GM19099 (cell line): ENCODE measurements around the gene SELENOO.

ENCODE experiments used
- POLR2A ChIP-seq: IDR thresholded peaks from 3 replicates; pipeline ENCODE4 v1.6.1; 2011; ENCODE audit warnings: low read depth; ENCODE audit not compliant: insufficient read length; ENCODE audit errors: extremely low read depth

SELENOO gene

DNA sequence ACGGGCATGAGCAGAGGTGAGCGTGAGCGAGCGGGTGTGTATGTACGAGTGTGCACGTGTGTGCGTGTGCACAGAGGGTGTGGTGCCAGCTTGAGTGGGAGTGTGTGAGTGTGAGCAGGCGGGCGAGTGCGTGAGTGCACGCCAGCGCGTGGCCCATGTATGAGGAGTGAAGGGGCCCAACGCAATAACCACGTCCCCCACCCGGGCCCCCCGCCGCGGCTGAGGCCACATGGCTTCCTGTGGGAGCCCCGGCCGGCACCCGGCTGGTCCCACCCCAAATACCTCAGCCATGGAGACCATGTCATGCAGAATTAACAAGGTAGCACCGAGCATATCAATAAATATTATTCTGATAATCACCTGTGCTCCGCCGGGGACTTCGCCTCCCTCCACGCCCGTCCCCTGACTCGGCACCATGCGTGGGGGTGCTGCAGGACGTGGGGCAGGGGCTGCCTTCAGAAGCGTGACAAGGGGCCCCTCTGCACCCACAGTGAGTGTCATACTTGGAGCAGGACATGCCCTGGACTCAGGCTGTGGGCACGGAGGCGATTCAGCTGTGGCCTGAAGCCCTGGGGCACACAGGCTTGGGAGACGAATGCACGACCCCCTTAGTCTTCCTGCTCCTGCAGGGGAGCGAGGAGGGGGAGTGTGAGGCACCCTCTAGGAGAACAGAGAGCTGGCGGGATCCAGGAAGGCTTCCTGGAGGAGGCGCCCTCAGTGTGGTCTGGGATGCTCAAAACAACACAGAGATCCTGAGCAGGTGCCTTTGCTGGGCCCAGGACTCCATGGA lies 20.7 kb upstream of the SELENOO start:
- no peak for TF ChIP-seq POLR2A

DNA sequence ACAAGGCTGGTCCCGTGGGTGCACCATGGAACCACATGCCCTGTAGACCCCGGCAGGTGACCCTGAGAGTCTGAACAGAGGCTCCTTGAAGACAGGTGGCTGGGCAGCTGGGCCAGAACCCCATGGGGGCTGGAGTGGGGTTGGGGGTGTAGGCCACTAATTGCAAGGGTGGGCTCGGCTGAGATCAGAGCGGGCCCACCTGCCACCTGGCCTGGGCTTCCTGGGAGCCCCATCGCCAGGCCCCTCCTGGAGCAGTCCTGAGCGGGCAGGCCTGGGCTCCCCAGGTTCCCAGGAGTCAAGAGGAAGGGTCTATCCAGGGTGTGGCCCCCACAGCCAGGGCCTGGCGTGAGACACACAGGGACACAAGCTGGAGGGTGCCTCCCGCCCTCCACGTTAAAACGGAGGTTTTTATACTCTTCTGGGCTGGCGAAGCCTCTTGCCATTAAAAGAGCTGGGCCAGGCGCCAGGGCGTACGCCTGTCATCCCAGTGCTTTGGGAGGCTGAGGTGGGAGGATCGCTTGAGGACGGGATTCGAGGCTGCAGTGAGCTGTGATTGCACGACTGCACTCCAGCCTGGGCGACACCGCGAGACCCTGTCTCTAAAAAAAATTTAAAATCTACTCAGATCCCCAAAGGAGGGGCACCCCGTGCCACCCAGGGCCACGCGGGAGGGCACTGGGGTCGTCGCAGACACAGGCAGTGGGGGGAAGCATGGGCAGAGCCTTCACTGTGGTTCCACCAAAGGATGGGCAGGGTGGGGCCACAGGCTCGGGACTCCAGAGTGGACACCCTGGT lies 19.9 kb upstream of the SELENOO start:
- no peak for TF ChIP-seq POLR2A

DNA sequence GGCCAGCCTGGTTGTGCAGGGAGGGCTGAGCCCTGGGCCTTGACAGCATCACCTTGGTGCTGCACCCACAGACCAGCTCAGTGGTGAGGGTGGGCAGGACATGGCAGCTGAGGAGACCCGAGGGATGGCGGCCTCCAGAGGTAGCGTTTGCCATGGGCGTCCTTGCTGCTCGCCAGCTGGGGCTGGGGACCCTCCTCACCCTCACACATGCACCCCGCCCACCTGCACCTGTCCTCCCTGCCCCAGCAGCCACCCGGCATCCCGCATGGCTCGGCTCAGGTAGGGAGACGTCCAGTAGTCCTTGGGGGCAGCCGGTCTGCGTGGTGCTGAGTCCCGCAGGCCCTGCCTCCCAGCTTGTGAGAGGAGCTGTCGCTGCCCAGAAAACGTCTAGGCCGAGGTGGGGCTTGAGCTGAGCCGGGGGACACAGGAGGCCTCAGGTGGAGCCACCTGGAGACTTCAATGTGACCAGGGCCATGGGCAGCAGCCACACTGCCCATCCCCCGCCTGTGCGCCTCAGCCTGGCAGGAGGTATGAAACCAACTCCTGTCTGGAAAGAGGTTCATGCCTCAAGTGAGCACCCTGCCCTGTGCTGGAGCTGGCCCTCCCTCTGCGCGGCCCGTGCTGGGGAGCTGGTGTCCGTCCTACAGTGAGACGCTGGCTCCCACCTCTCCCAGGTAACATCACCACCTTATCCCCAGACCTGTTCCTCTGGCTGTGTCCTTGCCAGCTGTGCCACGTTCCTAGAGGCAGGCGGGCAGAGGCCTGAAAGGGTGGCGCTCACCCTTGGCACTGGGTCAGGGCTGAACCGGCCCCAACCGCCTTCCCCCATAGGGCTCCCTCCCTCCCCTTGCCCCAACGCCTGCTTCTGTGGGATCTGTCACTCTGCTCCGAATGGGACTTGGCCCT lies 18.4 kb upstream of the SELENOO start:
- no peak for TF ChIP-seq POLR2A

DNA sequence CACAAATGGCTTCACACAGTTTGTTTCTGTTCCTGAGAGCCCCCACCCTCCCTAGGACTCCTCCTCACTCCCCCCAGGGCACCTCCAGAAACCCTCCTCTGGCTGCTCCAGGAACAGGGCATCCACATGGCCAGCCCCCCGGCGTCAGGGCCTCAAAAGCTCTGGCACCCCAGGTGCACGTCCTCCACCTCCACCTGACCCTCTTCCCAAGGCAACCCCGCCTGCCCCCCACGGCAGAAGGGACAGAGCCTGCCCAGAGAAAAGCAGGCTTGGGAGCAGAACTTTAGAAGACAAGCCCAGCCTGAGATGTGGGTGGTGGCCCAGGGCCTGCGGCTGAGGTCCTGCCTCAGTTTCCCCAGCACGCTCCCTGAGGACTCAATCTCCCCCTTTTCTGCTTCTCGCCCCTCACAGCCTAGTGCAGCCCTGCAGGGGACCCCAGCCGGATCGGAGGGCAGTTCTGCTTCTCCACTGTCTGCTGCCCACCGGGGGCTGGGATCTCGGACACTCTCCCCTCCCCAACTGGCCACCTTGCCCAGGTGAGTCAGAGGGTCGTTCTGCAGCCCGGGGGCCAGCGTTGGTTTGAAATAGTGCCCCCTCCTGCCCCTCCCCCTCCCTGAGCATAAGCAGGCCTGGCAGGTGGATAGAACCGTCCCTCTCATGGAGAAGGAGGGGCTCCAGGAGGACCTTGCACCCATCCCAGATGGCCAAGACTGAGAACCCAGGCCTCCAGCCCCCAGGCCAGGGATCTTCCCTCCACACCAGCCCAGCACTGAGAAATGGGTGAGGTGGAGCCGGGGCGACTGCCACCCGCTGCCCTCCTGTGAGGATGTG lies 17.5 kb upstream of the SELENOO start:
- no peak for TF ChIP-seq POLR2A

DNA sequence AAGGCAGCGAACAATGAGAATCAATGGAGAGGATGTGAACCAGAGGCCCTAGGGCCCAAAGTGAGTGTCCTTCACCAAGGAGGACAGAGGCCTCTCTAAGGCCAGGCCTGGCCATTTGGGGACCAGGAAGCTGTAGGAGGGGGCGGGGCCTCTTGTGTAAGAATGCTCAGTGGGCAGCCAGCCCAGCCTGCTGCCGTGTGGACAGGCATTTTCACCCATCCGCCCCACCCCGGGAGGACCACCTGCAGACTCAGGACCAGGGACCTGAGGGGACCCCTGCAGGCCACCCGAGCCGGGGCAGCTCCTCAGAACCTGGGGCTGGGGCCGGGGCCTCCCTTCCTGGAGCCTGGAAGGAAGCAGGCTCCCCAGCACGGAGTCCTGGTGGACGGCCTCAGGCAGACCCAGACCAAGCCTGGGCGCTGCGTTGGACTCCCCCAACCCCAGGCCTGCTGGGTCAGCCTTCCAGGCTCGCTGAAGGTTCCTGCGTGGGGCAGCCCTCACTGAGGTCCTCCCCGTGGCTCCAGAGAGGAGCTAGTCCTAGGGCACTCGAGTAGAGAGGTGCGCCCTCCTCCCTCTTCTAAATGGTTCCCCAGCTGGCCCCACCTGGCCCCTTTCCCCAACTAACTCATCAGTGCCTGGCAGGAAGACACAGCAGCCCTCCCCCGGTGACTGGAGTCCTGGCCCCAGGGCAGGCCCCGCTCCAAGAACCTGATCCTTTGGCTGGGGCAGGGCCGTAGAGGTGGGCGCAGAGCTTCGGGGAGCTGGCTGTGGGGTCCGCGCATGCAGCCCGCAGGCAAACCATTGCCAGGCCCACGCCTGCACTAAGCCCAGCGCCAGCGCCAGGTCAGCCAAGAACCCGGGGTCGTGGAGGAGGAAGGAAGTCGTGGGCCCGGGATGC lies 16.6 kb upstream of the SELENOO start:
- no peak for TF ChIP-seq POLR2A

DNA sequence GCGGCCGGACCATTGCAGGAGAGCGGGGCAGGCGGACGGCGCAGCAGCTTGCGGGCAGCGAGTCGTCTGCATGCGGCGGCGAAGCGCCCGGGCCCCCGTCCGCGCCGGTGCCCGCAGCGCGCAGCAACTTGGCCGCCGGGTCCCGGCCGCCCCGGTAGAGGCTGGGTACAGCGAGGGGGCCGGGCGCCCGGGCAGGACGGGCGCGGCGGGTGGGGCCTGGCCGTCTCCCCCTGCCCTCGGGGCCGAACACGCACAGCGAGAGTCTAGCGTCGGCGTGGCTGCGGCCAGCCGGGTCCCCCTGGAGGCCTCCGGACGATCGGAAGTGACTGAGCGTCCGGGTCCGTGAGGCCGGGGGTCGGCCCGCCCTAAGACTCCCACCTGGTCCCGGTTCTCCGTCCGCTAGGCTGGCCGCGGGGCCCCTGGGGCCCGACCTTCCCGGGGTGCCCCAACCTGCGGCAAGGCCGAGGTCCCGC lies 15.9 kb upstream of the SELENOO start:
- TF ChIP-seq POLR2A = no peak

DNA sequence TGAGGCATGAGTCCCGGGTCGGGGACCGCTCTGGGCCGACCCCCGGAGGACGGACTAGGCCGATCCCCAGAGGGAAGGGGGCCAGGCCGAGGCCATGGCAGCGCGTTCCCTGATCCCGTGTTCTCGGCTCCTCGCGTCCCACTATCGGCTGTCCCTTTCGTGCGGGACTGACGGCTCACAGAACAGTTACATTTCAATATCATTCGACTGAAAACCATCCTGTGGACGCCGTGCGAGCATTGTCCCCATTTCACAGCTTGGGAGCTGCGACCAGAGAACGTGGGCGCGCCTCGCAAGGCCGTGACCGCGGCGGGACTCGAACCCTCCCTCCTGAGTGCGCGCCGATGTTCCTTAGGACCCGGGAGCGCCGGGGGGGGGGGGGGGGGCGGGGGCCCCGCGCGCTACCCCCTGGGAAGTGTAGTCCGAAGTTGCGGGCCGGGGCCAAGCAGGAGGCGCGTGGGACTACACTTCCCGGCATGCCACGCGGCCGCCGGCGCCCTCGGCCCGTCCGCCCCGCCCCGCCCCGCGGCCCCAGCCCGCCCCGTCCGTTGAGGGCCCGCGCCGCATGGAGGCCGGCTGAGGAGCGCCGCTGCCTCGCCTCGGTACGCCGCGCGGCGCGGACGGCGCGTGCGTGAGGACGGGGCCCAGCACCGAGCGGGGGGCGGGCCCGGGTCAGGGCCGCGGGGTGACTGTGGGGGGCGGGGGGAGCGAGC lies 15.3 kb upstream of the SELENOO start, which contains the start of gene TRABD:
Gene TRABD, plus strand, starts transcription at position 539 of the 713 bp plus-strand sequence. CDS start 7,148 bp downstream, outside the sequence.
- TF ChIP-seq POLR2A = peak; percentile 59

DNA sequence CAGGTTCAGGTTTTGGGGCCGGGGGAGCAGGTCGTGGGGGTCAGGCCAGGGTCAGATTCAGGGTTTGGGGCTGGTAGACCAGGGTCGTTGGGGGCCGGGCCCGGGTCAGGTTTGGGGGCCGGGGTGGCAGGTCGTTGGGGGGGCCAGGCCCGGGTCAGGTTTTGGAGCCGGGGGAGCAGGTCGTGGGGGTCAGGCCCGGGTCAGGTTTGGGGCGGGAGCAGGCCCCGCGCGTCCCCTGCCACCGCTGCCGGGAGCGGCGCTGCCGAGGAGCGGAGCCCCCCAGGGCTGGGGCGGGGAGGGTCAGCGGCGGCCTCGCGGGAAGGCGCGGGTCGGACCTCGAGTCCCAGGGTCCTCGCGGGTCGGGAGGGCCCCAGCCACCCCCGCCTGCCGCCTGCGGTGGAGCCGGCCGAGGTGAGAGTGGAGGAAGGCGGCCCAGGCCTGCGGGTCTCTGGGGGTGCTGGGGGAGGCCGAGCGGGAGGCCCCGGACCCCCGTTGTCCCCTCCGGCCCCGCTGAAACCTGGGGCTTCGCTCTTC lies 14.6 kb upstream of the SELENOO start:
- no peak for TF ChIP-seq POLR2A

DNA sequence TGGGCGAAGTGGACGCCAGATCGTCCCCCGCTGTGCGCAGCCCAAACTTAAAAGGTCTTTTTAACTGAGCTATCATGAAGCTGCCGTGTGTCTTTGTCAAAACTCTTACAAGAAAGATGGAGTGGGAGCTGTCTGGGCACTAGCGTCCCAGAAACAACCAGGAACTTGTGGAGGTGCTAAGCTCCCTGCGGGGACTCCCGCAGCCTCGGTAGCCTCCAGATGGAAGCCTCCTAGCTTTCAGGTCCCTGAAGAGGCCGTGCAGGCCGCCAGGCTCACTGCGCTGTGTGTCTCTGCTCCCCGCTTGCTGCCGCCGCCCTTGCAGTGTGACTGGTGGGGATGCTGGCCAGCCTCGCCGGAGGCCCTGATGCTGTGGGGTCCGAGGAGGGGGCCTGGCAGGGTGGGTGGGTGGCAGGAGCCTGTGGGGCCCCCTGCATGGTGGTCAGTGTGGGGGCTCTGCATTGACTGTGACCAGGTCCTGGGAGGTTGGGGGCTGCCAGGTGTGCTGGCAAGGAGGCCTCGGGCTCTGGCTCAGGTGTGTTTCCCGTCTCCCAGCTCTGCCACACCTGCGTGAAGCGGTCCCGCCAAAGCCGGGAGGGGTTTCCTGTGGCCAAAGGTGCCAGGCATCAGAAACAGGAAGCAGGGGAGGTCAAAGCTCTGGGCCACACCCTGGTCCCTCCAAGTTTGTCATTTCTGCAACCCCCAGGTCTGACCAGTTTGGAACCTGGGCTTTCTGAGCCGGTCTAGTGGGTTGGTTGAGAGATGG lies 13.9 kb upstream of the SELENOO start:
- no peak for TF ChIP-seq POLR2A

DNA sequence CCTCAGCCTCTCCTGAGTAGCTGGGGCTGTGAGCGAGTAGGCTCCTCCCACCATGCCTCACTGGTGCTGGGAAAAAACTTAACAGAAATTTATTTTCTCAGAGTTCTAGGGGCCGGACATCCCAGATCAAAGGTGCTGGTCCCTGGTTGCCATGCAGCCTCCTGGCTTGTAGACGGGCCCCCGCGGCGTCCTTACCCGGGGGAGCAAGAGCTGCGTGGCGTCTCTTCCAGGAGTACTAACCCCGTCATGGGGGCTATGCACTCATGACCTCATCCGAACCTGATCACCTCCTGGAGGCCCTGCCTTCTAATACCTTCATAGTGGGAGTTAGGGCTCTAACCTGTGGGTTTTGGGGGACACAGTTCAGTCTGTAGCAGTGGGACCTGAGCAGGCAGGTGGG lies 12.5 kb upstream of the SELENOO start:
- no peak for TF ChIP-seq POLR2A

DNA sequence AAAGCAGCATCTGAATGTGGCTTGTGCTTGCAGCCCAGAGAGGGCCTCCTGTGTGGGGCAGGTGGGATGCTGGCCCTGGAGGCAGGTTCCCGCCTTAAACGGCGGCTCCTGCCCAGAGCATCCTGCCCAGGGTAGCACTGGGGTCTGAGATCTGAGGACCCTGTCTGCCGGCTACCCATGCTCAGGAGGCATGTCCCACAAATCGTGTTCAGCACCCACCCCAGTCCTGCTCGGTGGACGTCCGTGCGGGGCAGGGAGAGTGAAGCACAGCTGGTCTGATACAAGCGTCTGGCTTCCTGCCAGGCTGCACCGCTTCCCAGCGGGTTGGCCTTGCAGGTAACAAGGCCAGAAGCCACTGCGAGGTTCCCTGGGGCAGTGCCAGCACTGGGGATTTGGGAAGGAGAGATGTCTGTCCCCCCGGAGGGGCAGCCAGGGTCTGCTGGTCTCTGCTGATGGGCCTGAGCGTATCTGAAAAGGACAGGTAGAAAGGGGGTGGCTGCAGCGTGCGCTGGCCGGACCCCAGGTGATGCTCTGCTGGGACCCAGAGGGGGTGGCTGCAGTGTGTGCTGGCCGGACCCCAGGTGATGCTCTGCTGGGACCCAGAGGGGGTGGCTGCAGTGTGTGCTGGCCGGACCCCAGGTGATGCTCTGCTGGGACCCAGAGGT lies 11.5 kb upstream of the SELENOO start:
- no peak for TF ChIP-seq POLR2A
